HG03469 (cell line): ENCODE measurements around the gene ABCA4.
"Not testable (repeated sequence)": the region's sequence is repeated elsewhere in the genome, so short reads cannot be mapped to it uniquely, and the experiment has no call there.

Experiments used
- ATAC-seq: cut with Tn5 transposase; IDR thresholded peaks from one replicate; pipeline ENCODE4 v1.9.1; 2021; ENCODE audit warnings: mild to moderate bottlenecking, moderate library complexity, moderate number of reproducible peaks; ENCODE audit not compliant: unreplicated experiment

The ABCA4 gene

GRCh38 chr1:94011709-94012595, 109.0 kb downstream of the ABCA4 start:
- no peak for ATAC-seq

DNA sequence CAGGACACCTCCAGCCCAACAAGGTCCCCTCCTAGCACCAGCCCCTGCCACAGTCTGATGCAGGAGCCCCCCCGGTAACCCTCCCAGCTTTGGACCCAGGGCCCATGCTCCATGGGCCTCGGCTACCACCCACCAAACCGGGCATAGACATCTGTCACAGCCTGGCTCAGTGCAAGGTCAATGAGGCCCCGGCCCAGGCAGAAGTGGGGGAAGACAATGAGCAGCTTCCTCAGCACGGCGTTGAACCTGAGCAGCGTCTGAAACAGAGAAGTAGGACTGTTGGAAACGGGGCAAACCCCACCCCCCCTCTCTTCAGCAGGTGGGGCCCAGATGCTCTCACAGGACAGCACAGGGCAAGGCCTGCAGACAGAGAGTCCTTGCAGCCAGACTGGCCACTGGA, 109.8 kb downstream of the ABCA4 start:
- no peak for ATAC-seq

DNA sequence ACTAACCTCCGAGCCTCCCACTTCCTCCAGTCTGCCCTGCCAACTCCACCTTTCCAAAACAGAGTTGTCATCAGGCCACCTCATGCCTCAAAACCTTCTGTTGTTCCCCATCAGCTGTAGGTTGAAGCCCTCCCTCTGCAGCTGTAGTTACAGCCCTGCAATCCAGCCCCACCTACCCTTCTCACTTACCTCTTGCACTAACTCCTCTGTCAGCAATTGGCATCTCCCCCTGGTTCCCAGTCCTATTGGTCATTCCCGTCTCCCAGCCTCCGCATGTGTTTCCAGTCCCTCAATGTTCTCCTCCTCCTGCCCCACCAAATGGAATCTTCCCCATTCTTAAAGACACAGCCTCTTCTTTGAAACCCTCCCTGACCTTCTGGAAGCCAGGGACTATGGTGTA, 111.6 kb downstream of the ABCA4 start:
- ATAC-seq, result no peak

DNA sequence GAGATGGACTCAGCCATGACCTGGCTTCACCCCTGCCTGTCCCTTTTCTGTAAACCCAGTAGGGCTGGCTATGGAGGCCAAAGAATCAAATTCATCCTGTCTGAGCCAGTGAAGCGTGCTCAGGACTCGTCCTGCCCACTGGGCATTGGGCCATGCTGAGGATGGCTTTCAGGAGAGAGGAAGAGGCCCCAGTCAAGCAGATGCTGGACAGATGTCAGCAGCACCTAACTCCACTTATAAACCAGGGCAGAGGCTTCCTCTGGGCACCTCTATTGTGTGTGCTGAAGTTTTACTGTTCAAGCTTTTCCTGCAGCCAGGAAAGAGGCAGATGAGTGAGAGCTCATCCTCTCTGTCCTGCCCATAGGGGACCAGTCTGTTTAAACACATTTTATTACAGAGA, 114.3 kb downstream of the ABCA4 start:
- no peak for ATAC-seq

- no peak for ATAC-seq
Measured at GRCh38 chr1:94004924-94005323, 116.0 kb downstream of the ABCA4 start.

GRCh38 chr1:94002046-94002787, 118.7 kb downstream of the ABCA4 start:
- ATAC-seq, result no peak

DNA sequence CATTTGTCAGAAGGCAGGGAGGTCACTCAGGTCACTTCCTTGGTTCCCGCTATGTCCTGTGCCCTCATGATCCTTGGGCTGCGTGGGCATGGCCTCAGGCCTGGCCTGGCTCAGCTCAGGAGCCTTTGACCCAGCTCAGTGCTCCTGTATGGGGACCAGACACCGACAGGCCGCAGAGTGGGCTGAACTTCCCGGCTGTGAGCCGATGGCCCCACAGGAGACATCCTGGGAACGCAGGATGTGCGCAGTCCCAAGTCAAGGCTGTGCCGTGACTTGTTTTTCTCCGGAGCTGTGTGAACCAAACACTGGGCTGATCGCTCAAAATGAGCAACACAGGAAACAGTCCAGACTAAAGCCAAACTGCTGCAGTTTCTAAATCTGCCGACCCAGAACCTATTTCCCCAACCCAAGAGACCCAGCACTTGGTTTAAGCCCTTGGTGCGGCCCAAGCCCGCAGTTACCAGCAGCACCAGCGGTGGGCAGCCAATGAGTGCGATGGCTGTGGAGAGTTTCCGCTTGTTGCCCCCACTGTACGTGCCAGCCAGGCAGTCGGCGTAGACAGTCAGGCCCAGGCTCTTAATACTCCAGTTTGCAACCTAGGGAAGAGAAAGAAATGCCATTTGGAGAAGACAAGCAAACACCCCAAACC, 119.4 kb downstream of the ABCA4 start:
- ATAC-seq, result no peak

DNA sequence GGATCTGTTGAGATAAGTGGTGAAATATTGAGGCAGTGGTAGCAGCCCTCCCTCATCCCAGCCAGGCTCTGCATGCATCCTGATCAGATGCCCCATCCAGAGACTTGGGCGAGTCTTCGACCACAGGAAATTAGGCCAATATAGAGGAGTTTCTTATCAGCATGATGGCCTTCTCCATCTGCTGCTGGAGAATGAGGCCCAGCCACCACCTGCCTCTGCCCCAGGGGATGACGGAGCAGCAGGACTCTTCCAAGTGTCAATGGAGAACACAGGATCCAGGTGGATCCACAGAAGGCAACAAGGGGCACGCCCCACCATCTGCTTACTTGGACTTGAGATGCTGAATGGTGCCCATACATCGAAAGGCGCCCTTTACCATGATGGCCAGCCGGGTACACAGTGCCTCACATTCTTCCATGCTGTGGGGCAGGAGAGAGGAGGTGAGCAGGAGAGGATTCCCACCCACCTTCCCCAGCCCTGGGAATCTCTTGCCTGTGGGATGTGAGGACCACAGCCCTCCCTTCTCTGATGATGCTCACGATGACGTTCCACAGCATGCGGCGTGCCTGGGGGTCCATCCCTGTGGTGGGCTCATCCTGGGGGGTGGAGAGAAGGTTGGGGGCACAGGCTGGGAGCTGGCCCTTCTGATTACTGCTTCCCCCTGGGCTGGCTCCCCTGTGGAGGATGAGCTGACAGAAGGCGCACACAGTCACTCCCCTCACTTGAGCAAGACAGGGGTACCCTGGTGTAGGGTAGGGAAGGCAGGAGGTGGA, 120.3 kb downstream of the ABCA4 start:
- ATAC-seq, result no peak

GRCh38 chr1:93999840-94000415, 121.0 kb downstream of the ABCA4 start:
- no peak for ATAC-seq

DNA sequence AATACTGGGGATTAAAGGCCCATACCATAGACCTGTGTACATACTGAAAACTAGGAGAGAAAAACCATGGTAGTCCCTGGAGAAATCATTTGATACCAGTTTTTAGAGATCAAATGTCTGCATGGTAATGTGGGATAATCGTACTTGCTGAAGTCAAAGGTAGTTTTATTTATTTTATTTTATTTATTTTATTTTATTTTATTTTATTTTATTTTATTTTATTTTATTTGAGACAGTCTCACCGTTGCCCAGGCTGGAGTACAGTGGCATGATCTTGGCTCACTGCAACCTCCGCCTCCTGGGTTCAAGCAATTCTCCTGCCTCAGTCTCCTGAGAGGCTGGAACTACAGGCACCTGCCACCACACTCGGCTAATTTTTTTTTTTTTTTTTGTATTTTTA, 122.4 kb downstream of the ABCA4 start:
- ATAC-seq, result not testable (repeated sequence)

GRCh38 chr1:93997756-93998155, 123.2 kb downstream of the ABCA4 start:
- no peak for ATAC-seq

DNA sequence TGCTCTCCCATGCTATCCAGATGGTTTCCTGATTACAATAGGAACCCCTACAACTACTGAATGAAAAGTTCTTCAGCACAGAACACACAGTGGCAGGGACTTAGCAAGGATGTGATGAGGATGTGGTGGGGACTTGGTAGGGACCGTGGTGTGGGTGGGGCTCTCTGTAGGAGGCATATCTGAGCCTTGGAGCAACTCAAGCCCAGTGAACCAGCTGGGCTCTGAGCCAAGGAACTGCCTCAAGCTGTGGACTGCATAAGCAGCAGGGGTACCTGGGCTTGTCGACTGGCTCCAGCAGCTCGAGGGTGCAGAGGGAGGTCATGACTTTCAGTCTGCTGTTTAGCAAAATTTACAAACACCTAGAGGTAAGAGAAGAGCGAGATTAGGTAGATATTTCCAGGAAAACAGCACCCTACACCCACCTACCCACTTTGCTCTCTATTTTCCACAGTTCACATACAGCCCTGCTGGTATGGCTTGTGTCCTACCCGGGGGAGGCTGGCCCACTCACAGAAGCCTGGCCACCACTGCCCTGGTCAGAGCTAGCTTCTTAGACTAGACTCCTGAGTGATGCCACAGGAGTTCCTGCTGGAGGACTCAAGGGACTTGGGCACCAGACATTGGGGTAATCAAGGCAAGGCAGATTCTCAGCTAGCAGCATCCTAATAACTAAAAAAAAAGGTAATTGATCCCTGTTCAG, 125.0 kb downstream of the ABCA4 start:
- no peak for ATAC-seq

DNA sequence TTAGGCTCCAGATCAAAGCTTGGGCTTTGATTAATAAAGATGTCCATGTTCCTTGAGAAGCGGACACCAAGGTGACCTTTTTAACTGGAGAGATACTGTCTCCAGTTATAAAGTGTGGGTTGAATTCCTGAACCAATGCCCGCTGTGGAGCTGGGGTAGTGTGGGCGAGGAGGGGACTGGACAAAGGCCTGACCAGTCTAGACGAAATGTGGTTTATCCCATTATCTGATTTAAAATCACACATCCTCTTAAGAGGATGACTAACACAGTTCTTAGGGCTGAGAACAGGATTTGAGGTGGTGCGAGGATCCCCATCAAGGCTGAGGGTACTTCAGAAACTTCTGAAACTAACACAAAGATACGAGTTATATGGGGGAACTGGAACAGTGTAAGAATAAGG, 127.2 kb downstream of the ABCA4 start:
- no peak for ATAC-seq

GRCh38 chr1:93992954-93993353, 128.0 kb downstream of the ABCA4 start:
- ATAC-seq, result no peak

DNA sequence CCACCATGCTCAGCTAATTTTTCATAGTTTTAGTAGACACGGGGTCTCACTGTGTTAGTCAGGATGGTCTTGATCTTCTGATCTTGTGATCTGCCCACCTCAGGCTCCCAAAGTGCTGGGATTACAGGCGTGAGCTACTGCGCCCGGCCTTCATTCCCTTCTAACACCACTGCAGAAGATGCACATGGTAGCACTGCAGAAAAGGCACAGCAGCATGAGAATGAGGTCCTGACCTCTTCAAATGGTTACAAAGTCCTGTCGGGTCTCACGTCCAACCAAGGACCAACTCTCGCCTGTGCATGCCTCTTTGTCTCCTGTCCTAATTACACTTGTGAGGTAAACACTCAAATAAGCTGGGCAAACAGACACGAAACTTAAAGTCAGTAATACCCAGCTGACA, 128.8 kb downstream of the ABCA4 start:
- no peak for ATAC-seq

GRCh38 chr1:93991271-93991670, 129.7 kb downstream of the ABCA4 start:
- ATAC-seq, result no peak

DNA sequence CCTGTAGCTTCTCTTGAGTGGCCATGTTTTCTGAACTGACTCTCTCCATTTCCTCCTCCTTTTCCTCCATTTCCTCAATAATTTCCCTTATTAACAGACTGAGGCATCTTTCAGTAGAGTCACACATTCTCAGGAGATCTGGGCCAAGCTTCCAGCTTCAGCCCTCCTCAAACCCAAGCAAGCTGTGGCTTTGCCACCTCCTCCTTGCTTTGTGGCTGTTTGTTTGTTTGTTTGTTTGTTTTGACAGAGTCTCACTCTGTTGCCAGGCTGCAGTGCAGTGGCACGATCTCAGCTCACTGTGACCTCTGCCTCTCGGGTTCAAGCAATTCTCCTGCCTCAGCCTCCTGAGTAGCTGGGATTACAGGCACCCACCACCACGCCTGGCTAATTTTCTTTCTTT, 130.5 kb downstream of the ABCA4 start:
- ATAC-seq, result not testable (repeated sequence)

DNA sequence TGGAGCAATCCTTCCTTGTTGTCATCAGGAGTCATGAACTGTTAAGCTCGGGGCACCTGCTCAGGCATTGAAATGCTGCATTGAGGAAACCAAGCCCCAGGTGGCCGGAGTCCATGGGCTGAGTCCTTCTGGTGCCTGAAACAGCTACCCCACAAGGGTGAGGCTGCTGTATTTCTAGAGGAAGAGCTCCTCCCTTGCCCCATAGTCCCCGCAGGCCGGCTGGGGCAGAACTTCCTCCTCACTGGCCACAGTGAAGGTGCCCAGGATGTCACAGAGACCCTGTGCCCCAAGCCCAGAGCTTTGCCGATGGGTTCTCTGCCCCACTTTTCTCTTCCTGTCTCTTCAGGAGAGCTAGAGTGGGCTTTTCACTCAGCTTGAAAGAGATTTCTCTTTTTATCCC, 130.9 kb downstream of the ABCA4 start:
- ATAC-seq, result no peak

DNA sequence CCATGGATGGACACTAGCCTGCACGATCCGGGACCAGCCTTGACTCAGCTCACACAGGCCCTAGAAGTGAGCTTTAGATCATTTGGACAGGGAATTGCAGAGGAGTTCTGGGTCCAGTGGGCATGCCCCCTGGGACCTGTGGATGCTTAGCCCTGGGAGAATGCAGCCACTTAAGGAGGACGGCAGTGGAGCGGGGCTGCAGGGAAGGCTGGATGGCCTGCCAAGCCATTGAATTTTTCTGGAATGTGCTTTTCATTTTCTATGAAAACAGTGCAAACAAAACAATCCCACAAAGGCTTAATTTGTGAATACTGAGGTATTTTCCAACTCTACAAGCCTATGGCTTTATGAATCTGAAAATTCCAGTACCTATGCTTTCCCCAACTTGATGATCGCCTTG, 131.3 kb downstream of the ABCA4 start:
- no peak for ATAC-seq
